NCI-H2107 treated with DMSO at 0.1 percent for 48 hours (cell line): ENCODE data around the gene PTPRJ.

Source experiments
- DNase-seq: peaks from one replicate; lab custom pipeline; 2025; ENCODE audit not compliant: unreplicated experiment; lab: John Stamatoyannopoulos, UW

Gene PTPRJ

GRCh38 chr11:48090174-48090573, 109.8 kb downstream of the PTPRJ start:
- DNase-seq = no peak

GRCh38 chr11:48091426-48092102, 111.2 kb downstream of the PTPRJ start:
- no peak for DNase-seq

GRCh38 chr11:48093323-48093722, 113.0 kb downstream of the PTPRJ start:
- DNase-seq = no peak

- DNase-seq = peak; percentile 54
Observed at GRCh38 chr11:48093795-48094642, 113.7 kb downstream of the PTPRJ start.

GRCh38 chr11:48094643-48095339, 114.4 kb downstream of the PTPRJ start:
- no peak for DNase-seq

GRCh38 chr11:48095779-48096470, 115.6 kb downstream of the PTPRJ start:
- no peak for DNase-seq

- DNase-seq = no peak
Observed at GRCh38 chr11:48096588-48097525, 116.5 kb downstream of the PTPRJ start.

GRCh38 chr11:48098024-48098423, 117.7 kb downstream of the PTPRJ start:
- no peak for DNase-seq

- DNase-seq = no peak
Observed at GRCh38 chr11:48099916-48100446, 119.6 kb downstream of the PTPRJ start.

GRCh38 chr11:48101044-48101733, 120.8 kb downstream of the PTPRJ start:
- no peak for DNase-seq

- DNase-seq = no peak
Observed at GRCh38 chr11:48101958-48102357, 121.6 kb downstream of the PTPRJ start.

- DNase-seq = peak; percentile 23
Observed at GRCh38 chr11:48103621-48104567, 123.5 kb downstream of the PTPRJ start.

- DNase-seq = no peak
Observed at GRCh38 chr11:48104568-48104924, 124.2 kb downstream of the PTPRJ start.

GRCh38 chr11:48105096-48105990, 125.0 kb downstream of the PTPRJ start:
- no peak for DNase-seq

GRCh38 chr11:48106166-48106565, 125.8 kb downstream of the PTPRJ start:
- DNase-seq = no peak

- DNase-seq = no peak
Observed at GRCh38 chr11:48107188-48107704, 126.9 kb downstream of the PTPRJ start.
